Astrocyte of the hippocampus (primary cell): ENCODE data around the gene OR1I1.
"Not testable (repeated sequence)": the region's sequence is repeated elsewhere in the genome, so short reads cannot be mapped to it uniquely, and the experiment has no call there.

ENCODE experiments used
- DNase-seq: peaks from one replicate; pipeline ENCODE4 v3.0.0; 2011; ENCODE audit warnings: low read depth, low spot score

The OR1I1 gene

GRCh38 chr19:15097980-15098379 lies 16.0 kb downstream of the OR1I1 start:
- not testable (repeated sequence) for DNase-seq

- DNase-seq: no peak
Measured at GRCh38 chr19:15098460-15098859, 16.4 kb downstream of the OR1I1 start.

- no peak for DNase-seq
Measured at GRCh38 chr19:15099017-15099582, 17.1 kb downstream of the OR1I1 start.

- DNase-seq: peak; percentile 45
Measured at GRCh38 chr19:15101479-15102082, 19.6 kb downstream of the OR1I1 start.

GRCh38 chr19:15104003-15104402 lies 22.0 kb downstream of the OR1I1 start:
- DNase-seq: no peak

GRCh38 chr19:15104411-15104810 lies 22.4 kb downstream of the OR1I1 start:
- DNase-seq: no peak

GRCh38 chr19:15105044-15105443 lies 23.0 kb downstream of the OR1I1 start:
- no peak for DNase-seq

- peak; percentile 89 for DNase-seq
Measured at GRCh38 chr19:15107061-15108010, 25.3 kb downstream of the OR1I1 start, which contains the start of gene SYDE1. Gene SYDE1, plus strand, starts transcription at chr19:15107401. Its CDS starts 33 bp downstream, at chr19:15107434.

GRCh38 chr19:15108145-15108844 lies 26.3 kb downstream of the OR1I1 start:
- DNase-seq: peak; percentile 25

GRCh38 chr19:15108845-15109767 lies 27.1 kb downstream of the OR1I1 start:
- DNase-seq: no peak

- DNase-seq: no peak
Measured at GRCh38 chr19:15109768-15110417, 27.9 kb downstream of the OR1I1 start.

- DNase-seq: no peak
Measured at GRCh38 chr19:15110418-15110815, 28.4 kb downstream of the OR1I1 start.

- DNase-seq: no peak
Measured at GRCh38 chr19:15111758-15112157, 29.7 kb downstream of the OR1I1 start.

- DNase-seq: no peak
Measured at GRCh38 chr19:15112385-15112784, 30.4 kb downstream of the OR1I1 start.

- DNase-seq: no peak
Measured at GRCh38 chr19:15113245-15114152, 31.5 kb downstream of the OR1I1 start.

GRCh38 chr19:15114153-15114540 lies 32.1 kb downstream of the OR1I1 start:
- peak; percentile 71 for DNase-seq

- DNase-seq: peak; percentile 36
Measured at GRCh38 chr19:15115080-15115479, 33.1 kb downstream of the OR1I1 start.

GRCh38 chr19:15115762-15116615 lies 34.0 kb downstream of the OR1I1 start:
- DNase-seq: no peak
